Keratinocyte (primary cell): ENCODE measurements around the gene NAA40. TPM values are rescaled to one million over a fixed set of nuclear protein-coding genes. Genes with fewer than 3 reads are reported as not detected.

Experiments
- DNase-seq: peaks from one replicate; pipeline ENCODE4 v3.0.0-alpha.2; 2011; ENCODE audit warnings: low read depth, missing footprints, low spot score
- FAIRE-seq: peaks from 2 replicates; lab custom pipeline; 2011; peaks lifted over from hg19 to GRCh38; lab: Jason Lieb, UNC
- H2AFZ ChIP-seq: 2 replicates; pipeline ENCODE4 v1.6.0; 2012; ENCODE audit warnings: low read length, control low read depth, inconsistent platforms; ENCODE audit not compliant: control insufficient read depth
- H3K27ac ChIP-seq: 2 replicates; pipeline ENCODE4 v1.5.1; 2011; ENCODE audit warnings: low read length; ENCODE audit not compliant: control insufficient read depth, insufficient read depth
- H3K27me3 ChIP-seq: 3 replicates; pipeline ENCODE4 v1.6.0; 2011; ENCODE audit warnings: low read length; ENCODE audit not compliant: control insufficient read depth, insufficient read depth; ENCODE audit errors: extremely low read depth
- H3K36me3 ChIP-seq, 2 experiments: 2 replicates in 1 of 2; 3 replicates in 1 of 2; pipeline ENCODE4 v1.5.1; 2011; ENCODE audit warnings: low read length in 2 of 2, mild to moderate bottlenecking in 1 of 2; ENCODE audit not compliant: control insufficient read depth in 2 of 2, insufficient read depth in 2 of 2; ENCODE audit errors: extremely low read depth in 1 of 2
- H3K4me1 ChIP-seq: 3 replicates; pipeline ENCODE4 v1.5.1; 2011; ENCODE audit warnings: low read length; ENCODE audit not compliant: control insufficient read depth, insufficient read depth; ENCODE audit errors: extremely low read depth
- H3K4me2 ChIP-seq: 3 replicates; pipeline ENCODE4 v1.6.0; 2011; ENCODE audit warnings: low read depth, low read length; ENCODE audit not compliant: control insufficient read depth, insufficient read depth; ENCODE audit errors: extremely low read depth
- H3K4me3 ChIP-seq, 3 experiments: fragments of 200-600 bp in 1 of 3; sonication (generic) in 1 of 3; 2 replicates in 2 of 3; 3 replicates in 1 of 3; pipeline ENCODE4 v1.5.1; 2011 to 2016; ENCODE audit warnings: low read length in 3 of 3, mild to moderate bottlenecking in 3 of 3, control low read depth in 2 of 3, inconsistent platforms in 1 of 3, low read depth in 1 of 3, mixed read lengths in 1 of 3, mixed run types in 1 of 3, moderate library complexity in 1 of 3; ENCODE audit not compliant: control insufficient read depth in 2 of 3, insufficient read depth in 2 of 3; ENCODE audit errors: extremely low read depth in 1 of 3
- H3K79me2 ChIP-seq: 2 replicates; pipeline ENCODE4 v1.6.0; 2012; ENCODE audit warnings: low read length; ENCODE audit not compliant: control insufficient read depth, insufficient read depth
- H3K9ac ChIP-seq: 3 replicates; pipeline ENCODE4 v1.6.0; 2011; ENCODE audit warnings: low read length; ENCODE audit not compliant: control insufficient read depth, insufficient read depth; ENCODE audit errors: extremely low read depth
- H3K9me1 ChIP-seq: 3 replicates; pipeline ENCODE4 v1.6.0; 2011; ENCODE audit warnings: low read length; ENCODE audit not compliant: control insufficient read depth, insufficient read depth; ENCODE audit errors: extremely low read depth
- H3K9me3 ChIP-seq: 2 replicates; pipeline ENCODE4 v1.5.1; 2012; ENCODE audit warnings: low read depth, low read length; ENCODE audit not compliant: control insufficient read depth
- H4K20me1 ChIP-seq: 3 replicates; pipeline ENCODE4 v1.6.0; 2011; ENCODE audit warnings: low read length; ENCODE audit not compliant: control insufficient read depth, insufficient read depth; ENCODE audit errors: extremely low read depth
- CTCF ChIP-seq, 3 experiments: IDR thresholded peaks in 1 of 3; conservative IDR thresholded peaks in 1 of 3; optimal IDR thresholded peaks in 1 of 3; 2 replicates in 2 of 3; 3 replicates in 1 of 3; pipeline versions ENCODE3 to v1.5.1; 2011; ENCODE audit warnings: low read length in 3 of 3, mild to moderate bottlenecking in 3 of 3, moderate library complexity in 2 of 3, control low read depth in 1 of 3, inconsistent platforms in 1 of 3; ENCODE audit not compliant: insufficient read depth in 2 of 3; ENCODE audit errors: extremely low read depth in 1 of 3
- EZH2 ChIP-seq: IDR thresholded peaks from one replicate; pipeline ENCODE4 v1.6.1; 2012; ENCODE audit warnings: inconsistent platforms, mild to moderate bottlenecking, low read length, moderate library complexity
- dilution Hi-C: fragments of 300-500 bp; cut with MboI; formaldehyde crosslinking; loops from one replicate; pipeline ENCODE4 v1.7.0; 2020; ENCODE audit warnings: low sequenced_read_pairs; ENCODE audit not compliant: extremely low pct_ligation_motif_present
- polyA plus RNA-seq, 5 experiments: library from polyadenylated mRNA; depleted of rRNA in 3 of 5; stranded (reverse) in 3 of 5; stranded (forward) in 1 of 5; unstranded in 1 of 5; fragments of >200 nt; gene quantifications; 1 replicate in 1 of 5; 2 replicates in 3 of 5; 3 replicates in 1 of 5; pipeline versions ENCODE4 v1.2.1 to v1.2.3, GENCODE V29; 2011 to 2012; ENCODE audit warnings: missing spikeins in 2 of 5, low read depth in 1 of 5, low replicate concordance in 1 of 5

The NAA40 gene
- polyA plus RNA-seq, 1 donor (not counting 4 experiments of a cell fraction or from before 2014, with no cell fraction given) = 13.5 TPM

DNA sequence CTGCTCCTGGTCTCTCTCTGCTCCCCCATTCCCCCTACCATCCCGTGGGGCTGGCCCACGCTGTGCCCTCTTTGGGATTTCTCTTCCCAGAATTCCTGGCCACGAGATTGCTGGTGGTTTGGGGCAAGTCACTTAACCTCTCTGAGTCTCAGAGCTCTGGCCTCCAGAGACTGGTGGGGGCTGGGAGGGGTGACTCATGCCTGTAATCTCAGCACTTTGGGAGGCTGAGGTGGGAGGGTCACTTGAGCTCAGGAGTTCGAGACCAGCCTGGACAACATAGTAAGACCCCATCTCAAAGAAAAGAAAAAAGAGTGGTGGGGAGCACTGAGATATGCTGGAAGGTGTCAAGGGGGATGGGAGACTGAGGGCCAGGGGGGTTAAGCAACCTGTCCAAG is 65.8 kb downstream of the NAA40 start:
- peaks cover 30% of the 10 kb centered on the region for H3K27me3 ChIP-seq
- H3K27ac ChIP-seq = no peak overlapping the region
- H3K9ac ChIP-seq = no peak overlapping the region
- FAIRE-seq (no peak), DNase-seq (no peak)
- TF ChIP-seq CTCF (optimal IDR thresholded peaks at IDR 0.05 in 1 of 3, IDR thresholded peaks at IDR 0.05 in 1 of 3, conservative IDR thresholded peaks at IDR 0.05 in 1 of 3; ENCODE audit: extremely low read depth in 1 of 3, insufficient read depth in 2 of 3, low read length in 3 of 3) (no peak), EZH2 (no peak)
- peaks cover 6% of the 10 kb centered on the region for H4K20me1 ChIP-seq
- H3K79me2 ChIP-seq = no peaks in the 10 kb centered on the region
- no peaks in the 10 kb centered on the region for H3K9me3 ChIP-seq
- no peaks in the 10 kb centered on the region for H3K36me3 ChIP-seq
- dilution Hi-C loops = loop anchor here (10.0 kb wide), 1 partner anchor 130 kb away; no protein-coding TSS in a partner anchor
- peaks cover 16% of the 10 kb centered on the region for H3K4me1 ChIP-seq
- H2AFZ ChIP-seq = no peak overlapping the region
- no peak overlapping the region for H3K4me2 ChIP-seq
- no peak overlapping the region for H3K4me3 ChIP-seq
- H3K9me1 ChIP-seq = no peaks in the 10 kb centered on the region

DNA sequence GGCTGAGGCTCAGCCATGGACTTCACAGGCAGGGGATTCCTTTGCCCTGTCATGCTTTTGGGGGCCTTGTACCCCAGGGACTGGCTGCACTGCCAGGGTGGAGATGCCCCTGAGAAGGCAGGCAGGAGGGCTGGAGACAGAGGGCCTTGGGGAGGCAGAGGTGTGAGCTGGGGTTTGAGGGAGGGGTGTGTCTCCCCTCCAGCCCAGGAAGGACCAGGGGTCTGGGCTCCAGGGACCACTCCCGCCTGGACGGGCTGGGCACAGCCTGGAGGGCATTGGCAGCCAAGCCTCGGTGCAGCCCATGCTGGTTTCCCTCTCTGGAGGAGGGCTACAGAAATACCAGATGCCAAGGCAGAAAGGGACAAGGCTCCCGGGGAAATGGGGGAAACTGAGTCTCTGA is 66.9 kb downstream of the NAA40 start:
- Histone ChIP-seq H3K4me1 (peaks cover 11% of the 10 kb centered on the region), H2AFZ (no peak overlapping the region), H3K27me3 (peaks cover 30% of the 10 kb centered on the region), H3K27ac (no peak overlapping the region), H3K4me3 (no peak overlapping the region), H3K4me2 (no peak overlapping the region), H3K79me2 (no peaks in the 10 kb centered on the region), H4K20me1 (no peaks in the 10 kb centered on the region), H3K9me1 (no peaks in the 10 kb centered on the region), H3K9me3 (no peaks in the 10 kb centered on the region), H3K9ac (no peak overlapping the region), H3K36me3 (no peaks in the 10 kb centered on the region)
- TF ChIP-seq CTCF (optimal IDR thresholded peaks at IDR 0.05 in 1 of 3, IDR thresholded peaks at IDR 0.05 in 1 of 3, conservative IDR thresholded peaks at IDR 0.05 in 1 of 3; ENCODE audit: extremely low read depth in 1 of 3, insufficient read depth in 2 of 3, low read length in 3 of 3) (no peak), EZH2 (no peak)
- FAIRE-seq (no peak), DNase-seq (no peak)
- dilution Hi-C loops = loop anchor here (10.0 kb wide), 1 partner anchor 129 kb away; no protein-coding TSS in a partner anchor
